ENCODE data around the gene MAPKAPK2.

- TF ChIP-seq, protein P1, sequence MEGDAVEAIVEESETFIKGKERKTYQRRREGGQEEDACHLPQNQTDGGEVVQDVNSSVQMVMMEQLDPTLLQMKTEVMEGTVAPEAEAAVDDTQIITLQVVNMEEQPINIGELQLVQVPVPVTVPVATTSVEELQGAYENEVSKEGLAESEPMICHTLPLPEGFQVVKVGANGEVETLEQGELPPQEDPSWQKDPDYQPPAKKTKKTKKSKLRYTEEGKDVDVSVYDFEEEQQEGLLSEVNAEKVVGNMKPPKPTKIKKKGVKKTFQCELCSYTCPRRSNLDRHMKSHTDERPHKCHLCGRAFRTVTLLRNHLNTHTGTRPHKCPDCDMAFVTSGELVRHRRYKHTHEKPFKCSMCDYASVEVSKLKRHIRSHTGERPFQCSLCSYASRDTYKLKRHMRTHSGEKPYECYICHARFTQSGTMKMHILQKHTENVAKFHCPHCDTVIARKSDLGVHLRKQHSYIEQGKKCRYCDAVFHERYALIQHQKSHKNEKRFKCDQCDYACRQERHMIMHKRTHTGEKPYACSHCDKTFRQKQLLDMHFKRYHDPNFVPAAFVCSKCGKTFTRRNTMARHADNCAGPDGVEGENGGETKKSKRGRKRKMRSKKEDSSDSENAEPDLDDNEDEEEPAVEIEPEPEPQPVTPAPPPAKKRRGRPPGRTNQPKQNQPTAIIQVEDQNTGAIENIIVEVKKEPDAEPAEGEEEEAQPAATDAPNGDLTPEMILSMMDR (IDR thresholded peaks at IDR 0.05): no peak
- no peak for TF ChIP-seq ZFX (IDR thresholded peaks at IDR 0.05; ENCODE audit: borderline replicate concordance)
Observed at GRCh38 chr1:206646504-206646903, 38.2 kb upstream of the MAPKAPK2 start.

All from 22Rv1 (cell line).